ENCODE data around the gene OTUD3. TPM values are rescaled to one million over a fixed set of nuclear protein-coding genes. Genes with fewer than 3 reads are reported as not detected.
A peak's percentile ranks its signal among the peaks of the same experiment; 100 is the strongest.
"Not testable (repeated sequence)": the region's sequence is repeated elsewhere in the genome, so short reads cannot be mapped to it uniquely, and the experiment has no call there.

The OTUD3 gene
- total RNA-seq, 2 donors from 2014 or later, result 5.3 to 16.5 TPM

DNA sequence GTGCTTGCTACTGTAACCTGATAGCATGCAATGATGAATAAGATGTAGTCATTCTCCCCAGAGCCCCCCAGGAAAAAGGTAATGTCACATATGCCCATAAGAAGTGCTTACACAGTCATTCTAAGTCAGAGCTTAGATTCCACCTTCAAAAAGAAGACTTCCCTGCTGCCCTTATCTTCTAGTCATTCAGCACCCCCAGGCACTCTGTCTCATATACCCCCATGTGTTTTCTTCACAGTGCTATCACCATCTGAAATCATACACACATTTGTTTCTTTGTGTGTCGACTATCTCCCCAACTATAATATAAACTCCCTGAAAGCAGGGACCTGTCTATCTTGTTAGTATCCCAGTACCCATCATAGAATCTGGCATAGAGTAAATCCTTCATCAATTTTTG is 16.2 kb upstream of the OTUD3 start:
- 68% methylated on average over 1 of the region's 1 CpG for WGBS
- no peak for DNase-seq (ENCODE audit: low spot score)

DNA sequence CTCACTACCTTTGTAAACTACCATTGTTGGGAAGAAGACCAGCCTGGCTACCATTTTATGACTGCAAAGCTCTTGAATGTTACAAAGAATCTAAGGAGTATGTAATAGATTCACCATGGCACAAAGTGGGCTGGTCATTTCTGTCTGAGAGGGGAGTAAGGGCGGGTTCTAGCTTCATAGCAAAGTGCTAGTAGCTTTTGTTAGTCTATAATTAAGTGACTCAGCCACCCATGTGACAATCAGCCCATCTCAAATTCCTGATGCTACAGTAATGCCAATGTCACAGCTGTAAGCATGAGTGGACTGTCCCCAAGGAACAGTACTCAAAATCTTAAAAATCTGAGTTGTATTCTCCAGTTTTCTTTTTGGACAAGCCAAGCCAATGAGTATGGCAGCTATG is 15.4 kb upstream of the OTUD3 start:
- Histone ChIP-seq H3K27me3 (replicated peaks; ENCODE audit: insufficient read depth) (no peaks in the 10 kb centered on the region), H3K27ac (no peak overlapping the region), H3K4me1 (replicated peaks) (no peaks in the 10 kb centered on the region), H3K4me3 (no peak overlapping the region), H3K36me3 (no peaks in the 10 kb centered on the region), H3K9me3 (no peaks in the 10 kb centered on the region)
- DNase-seq (ENCODE audit: low spot score), result no peak
- TF ChIP-seq POLR2A (IDR thresholded peaks at IDR 0.05) (no peak), POLR2AphosphoS5 (IDR thresholded peaks at IDR 0.05) (no peak)
- TF ChIP-seq, protein P1, sequence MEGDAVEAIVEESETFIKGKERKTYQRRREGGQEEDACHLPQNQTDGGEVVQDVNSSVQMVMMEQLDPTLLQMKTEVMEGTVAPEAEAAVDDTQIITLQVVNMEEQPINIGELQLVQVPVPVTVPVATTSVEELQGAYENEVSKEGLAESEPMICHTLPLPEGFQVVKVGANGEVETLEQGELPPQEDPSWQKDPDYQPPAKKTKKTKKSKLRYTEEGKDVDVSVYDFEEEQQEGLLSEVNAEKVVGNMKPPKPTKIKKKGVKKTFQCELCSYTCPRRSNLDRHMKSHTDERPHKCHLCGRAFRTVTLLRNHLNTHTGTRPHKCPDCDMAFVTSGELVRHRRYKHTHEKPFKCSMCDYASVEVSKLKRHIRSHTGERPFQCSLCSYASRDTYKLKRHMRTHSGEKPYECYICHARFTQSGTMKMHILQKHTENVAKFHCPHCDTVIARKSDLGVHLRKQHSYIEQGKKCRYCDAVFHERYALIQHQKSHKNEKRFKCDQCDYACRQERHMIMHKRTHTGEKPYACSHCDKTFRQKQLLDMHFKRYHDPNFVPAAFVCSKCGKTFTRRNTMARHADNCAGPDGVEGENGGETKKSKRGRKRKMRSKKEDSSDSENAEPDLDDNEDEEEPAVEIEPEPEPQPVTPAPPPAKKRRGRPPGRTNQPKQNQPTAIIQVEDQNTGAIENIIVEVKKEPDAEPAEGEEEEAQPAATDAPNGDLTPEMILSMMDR (IDR thresholded peaks at IDR 0.05), result no peak
- intact Hi-C loops (cut with DNase I), result loop anchor here (10.0 kb wide), 1 partner anchor 102 kb away; no protein-coding TSS in a partner anchor
- 54% methylated on average over 1 of the region's 1 CpG for WGBS

More for the DNA sequence above, 16.2 kb upstream of the OTUD3 start:
- Histone ChIP-seq H3K27ac (no peak overlapping the region), H3K4me3 (no peak overlapping the region), H3K27me3 (replicated peaks; ENCODE audit: insufficient read depth) (no peaks in the 10 kb centered on the region), H3K36me3 (no peaks in the 10 kb centered on the region), H3K9me3 (no peaks in the 10 kb centered on the region), H3K4me1 (replicated peaks) (no peaks in the 10 kb centered on the region)
- intact Hi-C loops (cut with DNase I), result loop anchor here (10.0 kb wide), 1 partner anchor 101 kb away; no protein-coding TSS in a partner anchor
- no peak for TF ChIP-seq POLR2AphosphoS5 (IDR thresholded peaks at IDR 0.05)
- TF ChIP-seq POLR2A (IDR thresholded peaks at IDR 0.05), result no peak
- TF ChIP-seq, protein P1 (IDR thresholded peaks at IDR 0.05), result no peak

DNA sequence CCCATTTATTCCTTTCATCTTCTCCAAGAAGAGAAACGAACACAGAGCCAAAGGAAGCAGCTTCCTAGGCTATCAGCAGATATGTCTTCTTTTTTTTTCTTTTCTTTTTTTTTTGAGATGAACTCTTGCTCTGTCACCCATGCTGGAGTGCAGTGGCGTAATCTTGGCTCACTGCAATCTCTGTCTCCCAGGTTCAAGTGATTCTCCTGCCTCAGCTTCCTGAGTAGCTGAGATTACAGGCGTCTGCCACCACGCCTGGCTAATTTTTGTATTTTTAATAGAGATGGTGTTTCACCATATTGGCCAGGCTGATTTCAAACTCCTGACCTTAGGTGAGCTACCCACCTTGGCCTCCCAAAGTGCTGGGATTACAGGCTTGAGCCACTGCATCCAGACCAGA is 13.6 kb upstream of the OTUD3 start:
- not testable (repeated sequence) for H3K4me3 ChIP-seq; H3K36me3 ChIP-seq; H3K27ac ChIP-seq; DNase-seq (ENCODE audit: low spot score); H3K4me1 ChIP-seq (replicated peaks); H3K27me3 ChIP-seq (replicated peaks; ENCODE audit: insufficient read depth); H3K9me3 ChIP-seq
- intact Hi-C loops (cut with DNase I), result loop anchor here (10.0 kb wide), 1 partner anchor 104 kb away; no protein-coding TSS in a partner anchor
- WGBS, result 92% methylated on average over 4 of the region's 4 CpGs

DNA sequence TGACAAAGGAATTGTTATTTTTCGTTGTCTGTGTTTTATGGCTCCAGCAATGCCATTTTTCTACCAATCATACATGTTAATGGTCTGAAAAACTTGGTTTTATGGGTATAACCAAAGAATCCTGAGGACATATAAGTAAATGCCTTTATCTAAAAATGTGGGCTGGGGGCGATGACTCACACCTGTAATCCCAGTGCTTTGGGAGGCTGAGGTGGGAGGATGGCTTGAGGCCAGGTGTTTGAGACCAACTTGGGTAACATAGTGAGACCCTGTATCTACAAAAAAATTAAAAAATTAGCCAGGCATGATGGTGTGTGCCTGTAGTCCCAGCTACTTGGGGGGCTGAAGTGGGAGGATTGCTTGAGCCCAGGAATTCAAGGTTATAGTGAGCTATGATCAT is 12.7 kb upstream of the OTUD3 start:
- H3K4me1 ChIP-seq (replicated peaks); H3K36me3 ChIP-seq; H3K27me3 ChIP-seq (replicated peaks; ENCODE audit: insufficient read depth); DNase-seq (ENCODE audit: low spot score); H3K27ac ChIP-seq; H3K9me3 ChIP-seq; H3K4me3 ChIP-seq: not testable (repeated sequence)
- intact Hi-C loops (cut with DNase I), result loop anchor here (10.0 kb wide), 1 partner anchor 105 kb away; no protein-coding TSS in a partner anchor
- 75% methylated on average over 2 of the region's 2 CpGs for WGBS

DNA sequence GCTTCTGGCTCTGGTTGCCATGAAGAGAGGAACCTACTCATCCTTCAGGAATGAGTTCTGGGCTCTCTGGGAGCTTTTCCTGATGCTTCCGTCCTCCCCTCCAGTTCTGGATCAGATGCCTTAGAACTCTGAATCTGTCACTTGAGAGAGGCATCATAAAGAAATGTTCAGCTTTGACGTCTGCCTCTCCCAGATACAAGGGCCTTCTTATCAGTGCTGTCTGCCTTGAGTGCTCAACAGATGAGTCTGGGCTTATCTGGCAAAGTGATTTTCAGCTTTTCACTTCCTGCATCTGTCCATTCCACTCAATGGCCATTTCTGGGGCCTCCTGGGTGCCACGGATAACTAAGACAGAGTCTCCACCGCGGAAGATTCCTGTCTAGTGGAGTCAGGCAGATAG is 12.3 kb upstream of the OTUD3 start:
- Histone ChIP-seq H3K4me1 (replicated peaks) (no peaks in the 10 kb centered on the region), H3K4me3 (no peak overlapping the region), H3K27ac (no peak overlapping the region), H3K27me3 (replicated peaks; ENCODE audit: insufficient read depth) (no peaks in the 10 kb centered on the region), H3K36me3 (no peaks in the 10 kb centered on the region), H3K9me3 (no peaks in the 10 kb centered on the region)
- intact Hi-C loops (cut with DNase I), result loop anchor here (10.0 kb wide), 1 partner anchor 105 kb away; no protein-coding TSS in a partner anchor
- 71% methylated on average over 5 of the region's 5 CpGs for WGBS
- no peak for DNase-seq (ENCODE audit: low spot score)
- TF ChIP-seq, protein P1 (IDR thresholded peaks at IDR 0.05), result no peak
- TF ChIP-seq POLR2A (IDR thresholded peaks at IDR 0.05), result no peak
- TF ChIP-seq POLR2AphosphoS5 (IDR thresholded peaks at IDR 0.05), result no peak

DNA sequence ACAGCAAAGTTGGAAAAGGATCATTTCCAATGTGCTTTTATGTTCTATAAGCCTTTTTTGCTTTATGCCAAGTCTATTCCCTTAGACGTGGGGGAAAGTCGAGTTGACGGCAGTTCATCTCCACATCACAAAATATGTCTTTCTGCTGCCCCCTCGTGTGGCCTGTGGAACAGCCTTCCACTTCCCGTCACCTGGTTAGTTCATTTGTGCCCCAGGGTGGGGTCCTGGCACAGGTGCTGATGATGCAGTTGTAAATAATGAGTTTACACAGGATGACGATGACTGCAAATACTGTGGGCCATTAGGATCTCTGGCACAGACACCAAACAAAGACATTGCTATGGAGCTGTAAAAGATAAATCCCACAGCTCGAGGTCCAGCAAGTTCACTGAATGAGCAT is 10.0 kb upstream of the OTUD3 start:
- H3K27me3 ChIP-seq (replicated peaks; ENCODE audit: insufficient read depth), result no peaks in the 10 kb centered on the region
- peak overlapping the region in 1 of 2 donors; percentile 27 for H3K27ac ChIP-seq
- intact Hi-C loops (cut with DNase I), result no loop called here
- H3K4me1 ChIP-seq (replicated peaks), result no peaks in the 10 kb centered on the region
- TF ChIP-seq, protein P1 (IDR thresholded peaks at IDR 0.05), result peak in 3 of 4 experiments; percentile 41 to 69 (median 69)
- TF ChIP-seq POLR2A (IDR thresholded peaks at IDR 0.05) (no peak), POLR2AphosphoS5 (IDR thresholded peaks at IDR 0.05) (peak; percentile 93)
- no peak overlapping the region for H3K4me3 ChIP-seq
- H3K36me3 ChIP-seq, result no peaks in the 10 kb centered on the region
- peak; percentile 78 for DNase-seq (ENCODE audit: low spot score)
- 28% methylated on average over 7 of the region's 7 CpGs for WGBS
- no peaks in the 10 kb centered on the region for H3K9me3 ChIP-seq
